Stimulated activated CD4-positive, alpha-beta T cell treated with anti-CD3 and anti-CD28 coated beads, TNF-alpha, amount 100 ng/mL, for 48 hours (primary cell): ENCODE results near the gene MIPOL1.

Experiments
- DNase-seq, 3 donors: peaks; one replicate each; pipeline ENCODE4 v3.0.0-alpha.2; 2020; ENCODE audit warnings: low read depth in 3 of 3

MIPOL1 gene

GRCh38 chr14:37597914-37598746 is 400.4 kb downstream of the MIPOL1 start:
- DNase-seq = no peak

- DNase-seq = no peak
Measured at GRCh38 chr14:37598747-37599506, 401.2 kb downstream of the MIPOL1 start.

- no peak for DNase-seq
Measured at GRCh38 chr14:37599507-37600368, 402.0 kb downstream of the MIPOL1 start.

GRCh38 chr14:37600880-37601741 is 403.4 kb downstream of the MIPOL1 start:
- no peak for DNase-seq

- DNase-seq = no peak
Measured at GRCh38 chr14:37601865-37602264, 404.1 kb downstream of the MIPOL1 start.
